HG03565 (cell line): ENCODE data around the gene CCDC33.

Experiments
- ATAC-seq: cut with Tn5 transposase; IDR thresholded peaks from one replicate; pipeline ENCODE4 v1.9.1; 2021; ENCODE audit warnings: mild to moderate bottlenecking, moderate library complexity; ENCODE audit not compliant: unreplicated experiment

CCDC33 gene

GRCh38 chr15:74258456-74259291 is 22.5 kb downstream of the CCDC33 start:
- ATAC-seq, result no peak

GRCh38 chr15:74259292-74259648 is 23.1 kb downstream of the CCDC33 start:
- ATAC-seq, result no peak

- ATAC-seq, result no peak
Observed at GRCh38 chr15:74259821-74260607, 23.9 kb downstream of the CCDC33 start.

GRCh38 chr15:74261041-74261440 is 24.9 kb downstream of the CCDC33 start:
- ATAC-seq, result no peak

- ATAC-seq, result no peak
Observed at GRCh38 chr15:74261685-74262084, 25.6 kb downstream of the CCDC33 start.

- ATAC-seq, result no peak
Observed at GRCh38 chr15:74262151-74262550, 26.0 kb downstream of the CCDC33 start.

- ATAC-seq, result no peak
Observed at GRCh38 chr15:74262625-74263024, 26.5 kb downstream of the CCDC33 start.

- ATAC-seq, result no peak
Observed at GRCh38 chr15:74263466-74263865, 27.3 kb downstream of the CCDC33 start.

- no peak for ATAC-seq
Observed at GRCh38 chr15:74264081-74264501, 28.0 kb downstream of the CCDC33 start.

GRCh38 chr15:74265046-74265639 is 29.0 kb downstream of the CCDC33 start:
- ATAC-seq, result no peak

- ATAC-seq, result no peak
Observed at GRCh38 chr15:74268020-74268419, 31.9 kb downstream of the CCDC33 start.

- ATAC-seq, result no peak
Observed at GRCh38 chr15:74269362-74270035, 33.4 kb downstream of the CCDC33 start.

GRCh38 chr15:74270155-74270554 is 34.0 kb downstream of the CCDC33 start:
- no peak for ATAC-seq

- ATAC-seq, result no peak
Observed at GRCh38 chr15:74270854-74271520, 34.9 kb downstream of the CCDC33 start.

GRCh38 chr15:74272812-74273211 is 36.7 kb downstream of the CCDC33 start:
- no peak for ATAC-seq

GRCh38 chr15:74274470-74275038 is 38.4 kb downstream of the CCDC33 start:
- no peak for ATAC-seq

GRCh38 chr15:74275957-74276356 is 39.8 kb downstream of the CCDC33 start:
- ATAC-seq, result no peak

GRCh38 chr15:74276560-74276959 is 40.4 kb downstream of the CCDC33 start:
- no peak for ATAC-seq

GRCh38 chr15:74277242-74277810 is 41.2 kb downstream of the CCDC33 start:
- ATAC-seq, result no peak

- ATAC-seq, result no peak
Observed at GRCh38 chr15:74278207-74278606, 42.1 kb downstream of the CCDC33 start.
